A673 (cell line): ENCODE measurements around the gene NCEH1. TPM values are rescaled to one million over a fixed set of nuclear protein-coding genes. Genes with fewer than 3 reads are reported as not detected.

ENCODE experiments used
- BruUV-seq: library from RNA; stranded (reverse); fragments of 400-500 nt; replicated peaks from 2 replicates; lab custom pipeline; 2021; lab: Mats Ljungman, UMichigan
- CTCF ChIA-PET: fragments of 300-600 bp; sonication (Branson Sonifier 250); formaldehyde crosslinking; loops from one replicate; lab custom pipeline; 2022; ENCODE audit warnings: antibody characterized with exemption; lab: Charles Lee
- POLR2A ChIA-PET: fragments of 300-600 bp; sonication (Branson Sonifier 250); formaldehyde crosslinking; loops from one replicate; lab custom pipeline; 2022; ENCODE audit warnings: antibody characterized with exemption; ENCODE audit not compliant: low non-redundant PET; lab: Charles Lee
- DNase-seq: peaks from one replicate; pipeline ENCODE4 v3.0.0-alpha.2; 2015; ENCODE audit warnings: low spot score
- H3K27ac ChIP-seq: fragments of 200-600 bp; sonication (generic); 2 replicates; pipeline ENCODE4 v1.5.1; 2016; ENCODE audit warnings: mixed run types, low read depth, mild to moderate bottlenecking, mixed read lengths, antibody characterized with exemption, low read length; ENCODE audit not compliant: poor library complexity, severe bottlenecking
- H3K27me3 ChIP-seq: fragments of 200-600 bp; sonication (generic); replicated peaks from 2 replicates; pipeline ENCODE4 v1.6.1; 2017; ENCODE audit warnings: mixed run types, low read depth, mild to moderate bottlenecking, mixed read lengths, antibody characterized with exemption, low read length; ENCODE audit not compliant: insufficient read depth, poor library complexity
- H3K36me3 ChIP-seq: fragments of 200-600 bp; sonication (generic); 2 replicates; pipeline ENCODE4 v1.6.1; 2016; ENCODE audit warnings: mixed run types, mild to moderate bottlenecking, mixed read lengths, antibody characterized with exemption, low read length; ENCODE audit not compliant: insufficient read depth, poor library complexity, severe bottlenecking
- H3K4me1 ChIP-seq: fragments of 200-600 bp; sonication (generic); 2 replicates; pipeline ENCODE4 v1.6.1; 2017; ENCODE audit warnings: mixed run types, mild to moderate bottlenecking, mixed read lengths, antibody characterized with exemption, low read length; ENCODE audit not compliant: insufficient read depth, poor library complexity, severe bottlenecking
- H3K4me3 ChIP-seq: fragments of 200-600 bp; sonication (generic); 2 replicates; pipeline ENCODE4 v1.5.1; 2016; ENCODE audit warnings: low read depth, mixed run types, mild to moderate bottlenecking, mixed read lengths, low read length; ENCODE audit not compliant: poor library complexity, severe bottlenecking
- H3K9me3 ChIP-seq: fragments of 200-600 bp; sonication (generic); 2 replicates; pipeline ENCODE4 v1.6.1; 2016; ENCODE audit warnings: mixed run types, low read depth, mild to moderate bottlenecking, mixed read lengths, antibody characterized with exemption, low read length; ENCODE audit not compliant: poor library complexity, severe bottlenecking
- EZH2 ChIP-seq: fragments of 200-600 bp; sonication (generic); IDR thresholded peaks from 2 replicates; pipeline ENCODE4 v1.6.1; 2017; ENCODE audit warnings: borderline replicate concordance, low read depth, mild to moderate bottlenecking, mixed read lengths, antibody characterized with exemption, low read length; ENCODE audit not compliant: poor library complexity, severe bottlenecking
- intact Hi-C: fragments of 100-400 bp; cut with micrococcal nuclease; formaldehyde crosslinking; loops from one replicate; pipeline ENCODE4 v1.10.0; 2022; ENCODE audit not compliant: unreplicated experiment
- total RNA-seq: library from RNA; stranded (reverse); gene quantifications from 2 replicates; pipeline ENCODE4 v1.2.3, GENCODE V29; 2021
- TF ChIP-seq, protein P1 (sequence below): fragments of 300-800, 200-600 bp; sonication (generic); conservative IDR thresholded peaks from 2 replicates; pipeline ENCODE4 v1.5.1; 2017; ENCODE audit warnings: low read depth, mild to moderate bottlenecking, antibody characterized with exemption, low read length, moderate library complexity, mixed read lengths

NCEH1 gene
- total RNA-seq, 1 experiment from 2014 or later: 3.5 TPM

GRCh38 chr3:172613845-172614244 lies 97.0 kb downstream of the NCEH1 start:
- POLR2A ChIA-PET: no interaction called here
- Histone ChIP-seq H3K4me1 (peaks cover under 1% of the 10 kb centered on the region), H3K27ac (no peak overlapping the region), H3K4me3 (no peak overlapping the region), H3K27me3 (no peaks in the 10 kb centered on the region), H3K36me3 (no peaks in the 10 kb centered on the region), H3K9me3 (no peaks in the 10 kb centered on the region)
- TF ChIP-seq EZH2: no peak
- TF ChIP-seq, protein P1, sequence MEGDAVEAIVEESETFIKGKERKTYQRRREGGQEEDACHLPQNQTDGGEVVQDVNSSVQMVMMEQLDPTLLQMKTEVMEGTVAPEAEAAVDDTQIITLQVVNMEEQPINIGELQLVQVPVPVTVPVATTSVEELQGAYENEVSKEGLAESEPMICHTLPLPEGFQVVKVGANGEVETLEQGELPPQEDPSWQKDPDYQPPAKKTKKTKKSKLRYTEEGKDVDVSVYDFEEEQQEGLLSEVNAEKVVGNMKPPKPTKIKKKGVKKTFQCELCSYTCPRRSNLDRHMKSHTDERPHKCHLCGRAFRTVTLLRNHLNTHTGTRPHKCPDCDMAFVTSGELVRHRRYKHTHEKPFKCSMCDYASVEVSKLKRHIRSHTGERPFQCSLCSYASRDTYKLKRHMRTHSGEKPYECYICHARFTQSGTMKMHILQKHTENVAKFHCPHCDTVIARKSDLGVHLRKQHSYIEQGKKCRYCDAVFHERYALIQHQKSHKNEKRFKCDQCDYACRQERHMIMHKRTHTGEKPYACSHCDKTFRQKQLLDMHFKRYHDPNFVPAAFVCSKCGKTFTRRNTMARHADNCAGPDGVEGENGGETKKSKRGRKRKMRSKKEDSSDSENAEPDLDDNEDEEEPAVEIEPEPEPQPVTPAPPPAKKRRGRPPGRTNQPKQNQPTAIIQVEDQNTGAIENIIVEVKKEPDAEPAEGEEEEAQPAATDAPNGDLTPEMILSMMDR: no peak
- DNase-seq: no peak
- no TSS peak for BruUV-seq
- CTCF ChIA-PET: no interaction called here
- intact Hi-C loops: no loop called here

DNA sequence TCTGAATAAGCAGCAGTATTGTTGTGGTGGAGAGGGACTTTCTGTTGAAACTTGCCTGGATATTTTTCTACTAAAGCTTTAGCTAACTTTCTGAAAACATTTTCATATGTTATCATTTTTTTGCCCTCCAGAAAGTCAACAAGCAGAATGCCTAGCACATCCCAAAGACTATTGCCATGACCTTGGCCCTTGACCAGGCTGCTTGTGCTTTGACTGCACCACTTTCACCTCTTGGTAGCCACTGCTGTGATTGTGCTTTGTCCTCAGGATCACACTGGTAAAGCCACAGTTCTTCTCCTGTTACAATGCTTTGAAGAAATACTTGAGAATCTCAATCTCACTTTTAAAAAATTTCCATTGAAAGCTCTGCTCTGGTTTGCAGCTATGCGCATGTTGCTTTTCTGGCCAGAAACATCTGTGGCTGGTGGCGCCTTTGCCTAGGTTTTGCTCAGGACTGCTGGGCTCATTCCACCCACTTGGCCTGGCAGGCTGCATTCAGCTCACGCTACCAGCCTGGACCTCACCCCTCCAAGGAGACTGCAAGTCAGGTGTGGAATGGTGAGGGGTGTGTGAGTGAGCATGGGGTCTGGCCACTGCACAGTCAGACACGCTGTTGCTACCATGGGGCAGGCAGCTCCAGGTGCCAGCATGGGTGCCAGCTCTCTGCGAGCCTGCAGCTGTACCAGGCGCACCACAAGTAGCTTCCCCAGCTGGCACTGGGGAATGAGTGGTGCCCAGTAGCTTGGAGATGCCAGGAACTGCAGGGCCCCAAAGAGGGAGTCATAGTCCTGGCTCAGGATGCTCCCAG lies 97.8 kb downstream of the NCEH1 start:
- no peak overlapping the region for H3K4me3 ChIP-seq
- DNase-seq: no peak
- peaks cover 8% of the 10 kb centered on the region for H3K4me1 ChIP-seq
- no peak overlapping the region for H3K27ac ChIP-seq
- no peaks in the 10 kb centered on the region for H3K9me3 ChIP-seq
- no peak for TF ChIP-seq EZH2
- TF ChIP-seq, protein P1: no peak
- intact Hi-C loops: no loop called here
- POLR2A ChIA-PET: no interaction called here
- no peaks in the 10 kb centered on the region for H3K36me3 ChIP-seq
- no TSS peak for BruUV-seq
- CTCF ChIA-PET: no interaction called here
- no peaks in the 10 kb centered on the region for H3K27me3 ChIP-seq

- BruUV-seq: no TSS peak
- Histone ChIP-seq H3K9me3 (no peaks in the 10 kb centered on the region), H3K27ac (no peak overlapping the region), H3K36me3 (no peaks in the 10 kb centered on the region), H3K4me3 (no peak overlapping the region), H3K4me1 (peaks cover 33% of the 10 kb centered on the region), H3K27me3 (no peaks in the 10 kb centered on the region)
- ChIA-PET POLR2A (no interaction called here), CTCF (no interaction called here)
- intact Hi-C loops: no loop called here
- no peak for DNase-seq
- TF ChIP-seq, protein P1: no peak
- TF ChIP-seq EZH2: no peak
Observed at GRCh38 chr3:172609750-172610149, 101.1 kb downstream of the NCEH1 start.
